HG02870 (cell line): ENCODE measurements around the gene ZNF398.
"Not testable (repeated sequence)": the region's sequence is repeated elsewhere in the genome, so short reads cannot be mapped to it uniquely, and the experiment has no call there.

Experiments used
- ATAC-seq: cut with Tn5 transposase; IDR thresholded peaks from one replicate; pipeline ENCODE4 v1.9.1; 2021; ENCODE audit warnings: mild to moderate bottlenecking, moderate library complexity; ENCODE audit not compliant: unreplicated experiment

The ZNF398 gene

DNA sequence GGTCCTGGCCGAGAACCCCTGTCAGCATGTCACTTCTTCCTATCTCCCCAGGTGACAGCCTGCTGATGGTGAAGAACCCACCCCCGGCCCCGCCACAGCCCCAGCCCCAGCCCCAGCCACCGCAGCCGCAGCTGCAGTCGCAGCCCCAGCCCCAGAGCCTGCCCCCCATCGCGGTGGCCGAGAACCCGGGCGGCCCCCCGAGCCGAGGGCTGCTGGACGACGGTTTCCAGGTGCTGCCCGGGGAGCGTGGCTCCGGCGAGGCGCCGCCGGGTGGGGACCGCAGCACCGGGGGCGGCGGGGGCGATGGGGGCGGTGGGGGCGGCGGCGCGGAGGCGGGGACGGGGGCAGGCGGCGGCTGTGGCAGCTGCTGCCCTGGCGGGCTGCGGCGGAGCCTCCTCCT is 76.5 kb downstream of the ZNF398 start:
- ATAC-seq: no peak

GRCh38 chr7:149224352-149224751 is 77.1 kb downstream of the ZNF398 start:
- ATAC-seq: no peak

- no peak for ATAC-seq
These were observed 77.9 kb downstream of the ZNF398 start for GRCh38 chr7:149225106-149225505.

GRCh38 chr7:149225656-149226055 is 78.4 kb downstream of the ZNF398 start:
- no peak for ATAC-seq

DNA sequence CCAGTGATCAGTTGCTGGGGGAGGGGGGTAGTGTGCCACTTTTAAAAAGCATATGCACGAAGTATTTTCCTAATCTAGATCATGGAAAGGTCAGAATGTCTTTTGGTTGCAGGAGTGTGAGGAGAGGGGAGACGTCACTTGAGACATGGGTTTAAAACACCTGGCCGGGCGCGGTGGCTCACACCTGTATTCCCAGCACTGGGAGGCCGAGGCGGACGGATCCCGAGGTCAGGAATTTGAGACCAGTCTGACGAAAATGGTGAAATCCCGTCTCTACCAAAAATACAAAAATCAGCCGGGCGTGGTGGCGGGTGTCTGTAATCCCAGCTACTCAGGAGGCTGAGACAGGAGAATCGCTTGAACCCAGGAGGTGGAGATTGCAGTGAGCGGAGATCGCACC is 79.1 kb downstream of the ZNF398 start:
- ATAC-seq: not testable (repeated sequence)

DNA sequence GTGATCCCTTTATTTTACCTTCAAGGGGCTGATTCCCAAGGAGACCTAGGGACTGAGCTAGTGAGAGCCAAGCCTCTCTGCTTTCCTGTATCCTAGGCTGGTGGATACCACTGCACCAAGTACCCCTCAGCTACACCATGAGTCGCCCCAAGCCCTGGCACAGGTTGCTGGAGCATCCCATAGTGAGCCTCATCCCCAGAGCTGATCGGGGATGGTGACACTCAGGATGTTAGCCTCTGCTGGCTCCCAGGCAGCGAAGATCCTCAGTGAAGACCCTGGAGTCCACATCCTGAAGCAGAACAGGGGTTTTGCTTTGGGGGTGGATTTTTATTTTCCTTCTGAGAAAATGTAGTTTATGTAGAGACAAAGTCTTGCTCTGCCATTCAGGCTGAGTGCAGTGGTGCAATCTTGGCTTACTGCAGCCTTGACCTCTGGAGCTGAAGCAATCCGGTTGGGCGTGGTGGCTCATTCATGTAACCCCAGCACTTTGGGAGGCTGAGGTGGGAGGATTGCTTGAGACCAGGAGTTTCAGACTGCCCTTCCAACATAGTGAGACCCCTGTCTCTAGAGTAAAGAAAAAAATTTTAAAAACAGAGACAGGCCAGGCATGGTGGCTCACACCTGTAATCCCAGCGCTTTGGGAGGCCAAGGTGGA is 79.7 kb downstream of the ZNF398 start:
- ATAC-seq: no peak

GRCh38 chr7:149228831-149229471 is 81.7 kb downstream of the ZNF398 start:
- ATAC-seq: no peak

- ATAC-seq: no peak
These were observed 82.3 kb downstream of the ZNF398 start for GRCh38 chr7:149229526-149229925.

DNA sequence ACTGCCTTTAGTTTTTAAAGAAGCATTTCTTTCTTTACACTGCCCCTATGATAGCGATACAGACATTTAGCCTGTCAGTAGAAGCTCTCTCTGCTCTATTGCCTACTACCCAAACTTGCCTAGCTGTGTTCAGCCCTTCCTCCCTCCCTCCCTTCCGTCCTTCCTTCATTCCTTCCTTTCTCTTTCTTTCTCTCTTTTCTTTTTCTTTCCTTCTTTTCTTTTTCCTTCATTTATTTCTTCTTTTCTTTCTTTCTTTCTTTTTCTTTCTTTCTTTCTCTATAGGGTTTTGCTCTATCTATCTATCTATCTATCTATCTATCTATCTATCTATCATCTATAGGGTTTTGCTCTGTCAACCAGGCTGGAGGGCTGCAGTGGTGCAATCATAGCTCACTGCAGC is 85.1 kb downstream of the ZNF398 start:
- ATAC-seq: no peak
